Kidney epithelial cell (primary cell): ENCODE results near the gene PODNL1. TPM values are rescaled to one million over a fixed set of nuclear protein-coding genes. Genes with fewer than 3 reads are reported as not detected.
"Not testable (repeated sequence)": the region's sequence is repeated elsewhere in the genome, so short reads cannot be mapped to it uniquely, and the experiment has no call there.

Source experiments
- DNase-seq: peaks from one replicate; pipeline ENCODE4 v3.0.0-alpha.2; 2010; ENCODE audit warnings: low read depth
- H3K27me3 ChIP-seq: 2 replicates; pipeline ENCODE4 v1.6.0; 2011; ENCODE audit warnings: low read length; ENCODE audit not compliant: control insufficient read depth, insufficient read depth
- H3K36me3 ChIP-seq: 2 replicates; pipeline ENCODE4 v1.5.1; 2011; ENCODE audit warnings: low read length; ENCODE audit not compliant: control insufficient read depth, insufficient read depth
- H3K4me3 ChIP-seq: 2 replicates; pipeline ENCODE4 v1.5.1; 2011; ENCODE audit warnings: low read depth, mild to moderate bottlenecking, control low read depth, low read length
- total RNA-seq: library from RNA; depleted of rRNA; stranded (reverse); fragments of >200 nt; gene quantifications from 2 replicates; pipeline ENCODE4 v1.2.3, GENCODE V29; 2015
- TF ChIP-seq, protein P1 (sequence below): IDR thresholded peaks from 2 replicates; pipeline ENCODE4 v1.5.1; 2011; ENCODE audit warnings: mild to moderate bottlenecking, moderate library complexity, low read length, control low read depth, inconsistent platforms; ENCODE audit not compliant: insufficient read depth, poor library complexity, severe bottlenecking

The PODNL1 gene
- total RNA-seq, 1 donor from 2014 or later, result not detected

DNA sequence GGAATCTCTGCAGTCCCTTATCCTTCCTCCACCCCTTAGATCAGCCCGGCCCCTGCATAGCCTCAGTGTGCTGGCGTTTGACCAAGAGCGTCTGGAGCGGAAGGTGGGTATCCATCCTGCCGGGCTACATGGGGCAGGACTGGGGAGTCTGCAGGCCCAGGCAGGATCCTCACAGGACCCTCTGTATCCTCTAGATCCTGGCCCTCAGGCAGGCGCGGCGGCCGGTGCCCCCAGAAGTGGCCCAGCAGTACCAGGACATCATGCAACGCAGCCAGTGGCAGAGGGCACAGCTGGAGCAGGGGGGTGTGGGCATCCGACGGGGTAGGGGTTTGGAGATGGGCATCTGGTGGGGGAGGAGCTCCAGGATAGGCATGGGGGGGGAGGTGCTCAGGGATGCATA, 8.9 kb downstream of the PODNL1 start:
- Histone ChIP-seq H3K4me3 (no peak overlapping the region), H3K36me3 (peaks cover 1% of the 10 kb centered on the region), H3K27me3 (peaks cover 2% of the 10 kb centered on the region)
- DNase-seq, result no peak
- TF ChIP-seq, protein P1, sequence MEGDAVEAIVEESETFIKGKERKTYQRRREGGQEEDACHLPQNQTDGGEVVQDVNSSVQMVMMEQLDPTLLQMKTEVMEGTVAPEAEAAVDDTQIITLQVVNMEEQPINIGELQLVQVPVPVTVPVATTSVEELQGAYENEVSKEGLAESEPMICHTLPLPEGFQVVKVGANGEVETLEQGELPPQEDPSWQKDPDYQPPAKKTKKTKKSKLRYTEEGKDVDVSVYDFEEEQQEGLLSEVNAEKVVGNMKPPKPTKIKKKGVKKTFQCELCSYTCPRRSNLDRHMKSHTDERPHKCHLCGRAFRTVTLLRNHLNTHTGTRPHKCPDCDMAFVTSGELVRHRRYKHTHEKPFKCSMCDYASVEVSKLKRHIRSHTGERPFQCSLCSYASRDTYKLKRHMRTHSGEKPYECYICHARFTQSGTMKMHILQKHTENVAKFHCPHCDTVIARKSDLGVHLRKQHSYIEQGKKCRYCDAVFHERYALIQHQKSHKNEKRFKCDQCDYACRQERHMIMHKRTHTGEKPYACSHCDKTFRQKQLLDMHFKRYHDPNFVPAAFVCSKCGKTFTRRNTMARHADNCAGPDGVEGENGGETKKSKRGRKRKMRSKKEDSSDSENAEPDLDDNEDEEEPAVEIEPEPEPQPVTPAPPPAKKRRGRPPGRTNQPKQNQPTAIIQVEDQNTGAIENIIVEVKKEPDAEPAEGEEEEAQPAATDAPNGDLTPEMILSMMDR, result no peak

DNA sequence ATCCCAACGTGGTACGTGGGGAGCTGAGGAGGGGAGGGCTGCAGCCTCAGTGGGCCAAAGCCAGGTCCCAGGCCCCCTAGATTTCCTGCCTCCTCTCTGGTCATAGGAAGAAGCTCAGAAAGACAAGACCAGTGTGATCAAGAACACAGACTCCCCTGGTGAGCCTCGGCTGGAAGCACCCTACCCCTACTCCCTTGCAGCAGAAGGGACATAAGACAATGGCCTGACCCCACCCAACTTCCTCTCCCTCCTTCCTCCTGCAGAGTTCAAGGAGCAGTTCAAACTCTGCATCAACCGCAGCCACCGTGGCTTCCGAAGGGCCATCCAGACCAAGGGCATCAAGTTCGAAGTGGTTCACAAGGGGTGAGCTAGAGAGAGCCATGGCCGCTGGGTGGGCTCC, 11.5 kb downstream of the PODNL1 start:
- Histone ChIP-seq H3K27me3 (no peaks in the 10 kb centered on the region), H3K4me3 (no peak overlapping the region), H3K36me3 (peaks cover 1% of the 10 kb centered on the region)
- DNase-seq, result no peak
- TF ChIP-seq, protein P1, result no peak

DNA sequence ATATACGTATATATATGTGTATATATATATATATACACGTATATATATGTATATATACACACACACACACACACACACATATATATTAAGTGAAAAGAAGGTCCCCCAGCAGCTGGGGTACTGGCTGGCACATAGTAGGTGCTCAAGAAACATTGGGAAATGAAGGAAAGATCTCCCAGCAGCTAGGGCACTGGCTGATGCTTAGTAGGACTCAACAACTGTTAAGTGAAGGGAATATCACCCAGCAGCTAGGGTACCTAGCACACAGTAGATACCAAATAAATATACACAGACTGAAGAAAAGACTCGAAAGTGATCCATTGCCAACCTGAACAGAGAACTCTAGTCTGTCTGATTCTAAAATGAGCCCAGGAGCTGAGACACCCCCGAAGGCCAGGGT, 12.2 kb downstream of the PODNL1 start:
- no peak for DNase-seq
- no peaks in the 10 kb centered on the region for H3K27me3 ChIP-seq
- H3K36me3 ChIP-seq, result peaks cover 3% of the 10 kb centered on the region
- TF ChIP-seq, protein P1, result no peak
- no peak overlapping the region for H3K4me3 ChIP-seq

DNA sequence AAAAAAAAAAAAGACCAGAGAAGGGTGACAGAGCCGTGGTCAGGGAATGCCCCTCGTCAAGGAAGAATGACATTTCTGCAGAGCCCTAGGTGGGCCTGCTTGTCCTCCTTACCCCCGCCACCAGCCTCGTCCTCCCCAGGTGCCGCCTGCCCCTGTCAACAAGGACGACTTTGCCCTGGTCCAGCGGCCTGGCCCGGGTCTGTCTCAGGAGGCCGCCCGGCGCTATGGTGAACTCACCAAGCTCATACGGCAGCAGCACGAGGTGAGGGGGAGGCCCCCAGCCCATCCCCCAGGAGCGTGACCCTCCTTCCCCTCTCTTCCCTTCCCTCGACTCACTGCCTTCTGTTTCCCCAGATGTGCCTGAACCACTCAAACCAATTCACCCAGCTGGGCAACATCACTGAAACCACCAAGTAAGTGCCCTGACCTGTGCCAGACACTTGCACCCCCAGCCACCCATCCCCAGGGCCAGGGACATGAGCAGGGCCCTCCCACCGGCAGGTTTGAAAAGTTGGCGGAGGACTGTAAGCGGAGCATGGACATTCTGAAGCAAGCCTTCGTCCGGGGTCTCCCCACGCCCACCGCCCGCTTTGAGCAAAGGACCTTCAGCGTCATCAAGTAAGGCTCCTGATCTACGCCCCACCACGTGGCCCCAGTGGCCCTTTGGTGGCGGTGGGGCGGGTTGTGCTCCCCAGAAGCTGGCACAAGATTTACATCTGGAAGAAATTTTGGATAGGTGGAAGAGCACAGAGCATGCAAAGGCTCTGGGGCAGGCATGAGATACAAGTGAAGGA, 14.8 kb downstream of the PODNL1 start:
- DNase-seq, result no peak
- H3K4me3 ChIP-seq, result no peak overlapping the region
- H3K27me3 ChIP-seq, result no peaks in the 10 kb centered on the region
- TF ChIP-seq, protein P1, result no peak
- H3K36me3 ChIP-seq, result peaks cover 3% of the 10 kb centered on the region

DNA sequence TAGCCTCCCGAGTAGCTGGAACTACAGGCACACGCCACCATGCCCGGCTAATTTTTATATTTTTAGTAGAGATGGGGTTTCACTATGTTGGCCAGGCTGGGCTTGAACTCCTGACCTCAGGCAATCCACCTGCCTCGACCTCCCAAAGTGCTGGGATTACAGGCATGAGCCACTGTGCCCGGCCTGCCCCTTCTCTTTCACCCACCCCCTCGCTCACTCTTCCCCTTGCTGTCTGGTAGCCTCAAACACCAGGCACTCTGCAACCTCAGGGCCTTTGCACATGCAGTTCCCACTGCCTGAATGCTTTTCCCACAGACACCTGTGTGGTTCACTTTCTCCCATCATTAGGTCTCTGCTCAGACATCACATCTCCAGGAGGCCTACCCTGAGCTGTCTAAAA, 16.1 kb downstream of the PODNL1 start:
- H3K36me3 ChIP-seq, H3K27me3 ChIP-seq, DNase-seq, H3K4me3 ChIP-seq: not testable (repeated sequence)

DNA sequence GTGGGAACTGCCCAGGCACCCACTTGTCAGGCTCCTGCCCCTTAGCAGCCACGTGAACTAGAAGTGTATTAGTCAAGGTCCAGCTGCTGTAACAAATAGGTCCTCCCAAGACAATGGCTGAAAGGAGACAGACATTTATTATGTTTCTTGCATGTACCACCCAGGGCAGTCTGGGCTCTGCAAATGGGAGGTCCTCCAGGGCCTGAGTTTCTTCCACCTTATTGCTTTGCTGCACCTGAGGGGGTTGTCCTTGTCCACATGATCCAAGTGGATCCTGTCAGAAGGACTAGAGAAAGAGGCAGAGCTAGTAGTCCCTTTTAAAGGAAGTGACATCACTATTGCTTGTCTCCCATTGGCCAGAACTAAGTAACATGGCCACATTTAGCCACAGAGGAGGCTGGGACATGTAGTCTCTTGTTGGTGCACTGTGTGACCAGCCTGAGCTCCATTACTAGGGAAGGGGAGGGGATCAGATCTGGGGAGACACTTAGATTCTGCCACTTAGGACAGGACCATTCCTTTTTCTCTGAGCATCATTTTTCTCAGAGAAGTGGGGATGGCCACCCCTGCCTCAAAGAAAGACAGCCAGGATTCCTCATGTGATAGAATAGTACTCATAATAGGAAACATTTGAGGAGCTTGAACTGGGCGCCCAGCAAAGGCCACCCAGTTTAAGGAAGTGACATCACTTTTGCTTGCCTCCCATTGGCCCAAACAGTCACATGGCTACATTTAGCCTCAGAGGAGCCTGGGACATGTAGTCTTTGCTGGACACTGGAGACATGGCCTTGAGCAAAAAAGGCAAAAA, 17.1 kb downstream of the PODNL1 start:
- Histone ChIP-seq H3K27me3 (no peaks in the 10 kb centered on the region), H3K36me3 (peaks cover 3% of the 10 kb centered on the region), H3K4me3 (no peak overlapping the region)
- DNase-seq, result no peak
- TF ChIP-seq, protein P1, result no peak
